Panc1 (cell line): ENCODE data around the gene DMGDH.

ENCODE experiments used
- POLR2AphosphoS5 ChIP-seq: IDR thresholded peaks from 2 replicates; pipeline ENCODE4 v1.6.1; 2012; ENCODE audit warnings: mild to moderate bottlenecking, low read depth, low read length, moderate library complexity
- TF ChIP-seq, protein P1 (sequence below): fragments of 450-650 bp; IDR thresholded peaks from 2 replicates; pipeline ENCODE4 v1.5.1; 2017; ENCODE audit warnings: mild to moderate bottlenecking

DNA sequence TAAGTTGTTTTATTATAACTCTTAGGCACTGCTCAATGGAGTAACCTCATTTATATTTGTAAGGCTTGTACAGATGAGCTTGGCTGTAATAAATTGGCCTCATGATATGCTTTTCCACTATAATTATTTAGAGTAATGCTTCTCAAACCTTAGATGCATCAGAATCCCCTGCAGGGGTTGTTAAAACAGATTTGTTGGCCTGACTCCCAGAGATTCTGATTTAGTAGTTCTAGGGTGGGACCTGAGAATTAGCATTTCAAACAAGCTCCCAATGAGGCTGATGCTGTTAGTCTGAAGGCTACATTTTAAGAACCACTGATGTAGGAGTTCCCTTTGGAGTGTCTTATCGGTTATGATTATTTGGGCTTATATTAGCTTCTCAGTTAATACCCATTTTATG, 46.1 kb downstream of the DMGDH start:
- TF ChIP-seq, protein P1, sequence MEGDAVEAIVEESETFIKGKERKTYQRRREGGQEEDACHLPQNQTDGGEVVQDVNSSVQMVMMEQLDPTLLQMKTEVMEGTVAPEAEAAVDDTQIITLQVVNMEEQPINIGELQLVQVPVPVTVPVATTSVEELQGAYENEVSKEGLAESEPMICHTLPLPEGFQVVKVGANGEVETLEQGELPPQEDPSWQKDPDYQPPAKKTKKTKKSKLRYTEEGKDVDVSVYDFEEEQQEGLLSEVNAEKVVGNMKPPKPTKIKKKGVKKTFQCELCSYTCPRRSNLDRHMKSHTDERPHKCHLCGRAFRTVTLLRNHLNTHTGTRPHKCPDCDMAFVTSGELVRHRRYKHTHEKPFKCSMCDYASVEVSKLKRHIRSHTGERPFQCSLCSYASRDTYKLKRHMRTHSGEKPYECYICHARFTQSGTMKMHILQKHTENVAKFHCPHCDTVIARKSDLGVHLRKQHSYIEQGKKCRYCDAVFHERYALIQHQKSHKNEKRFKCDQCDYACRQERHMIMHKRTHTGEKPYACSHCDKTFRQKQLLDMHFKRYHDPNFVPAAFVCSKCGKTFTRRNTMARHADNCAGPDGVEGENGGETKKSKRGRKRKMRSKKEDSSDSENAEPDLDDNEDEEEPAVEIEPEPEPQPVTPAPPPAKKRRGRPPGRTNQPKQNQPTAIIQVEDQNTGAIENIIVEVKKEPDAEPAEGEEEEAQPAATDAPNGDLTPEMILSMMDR: no peak
- TF ChIP-seq POLR2AphosphoS5: no peak
